AG09309 (cell line): ENCODE data around the gene PCDH9.

Source experiments
- DNase-seq: peaks from one replicate; pipeline ENCODE4 v3.0.0-alpha.2; 2010; ENCODE audit warnings: low read depth
- H3K4me3 ChIP-seq: 2 replicates; pipeline ENCODE4 v1.5.1; 2011; ENCODE audit warnings: mild to moderate bottlenecking, low read depth, low read length, moderate library complexity; ENCODE audit not compliant: control insufficient read depth
- CTCF ChIP-seq: IDR thresholded peaks from 2 replicates; pipeline ENCODE4 v1.5.1; 2011; ENCODE audit warnings: mild to moderate bottlenecking, low read depth, low read length, inconsistent platforms; ENCODE audit not compliant: insufficient read depth, control insufficient read depth; ENCODE audit errors: missing control alignments

Gene PCDH9

GRCh38 chr13:66339214-66339613 lies 890.9 kb downstream of the PCDH9 start:
- H3K4me3 ChIP-seq: no peak overlapping the region
- TF ChIP-seq CTCF: no peak
- DNase-seq: no peak

- no peak overlapping the region for H3K4me3 ChIP-seq
- no peak for DNase-seq
- TF ChIP-seq CTCF: no peak
These were observed 891.6 kb downstream of the PCDH9 start for GRCh38 chr13:66338542-66338941.

GRCh38 chr13:66335626-66336025 lies 894.5 kb downstream of the PCDH9 start:
- no peak for DNase-seq
- no peak for TF ChIP-seq CTCF
- no peak overlapping the region for H3K4me3 ChIP-seq

GRCh38 chr13:66329988-66330451 lies 900.1 kb downstream of the PCDH9 start:
- H3K4me3 ChIP-seq: no peak overlapping the region
- DNase-seq: no peak
- no peak for TF ChIP-seq CTCF

GRCh38 chr13:66328476-66328875 lies 901.7 kb downstream of the PCDH9 start:
- no peak for DNase-seq
- no peak for TF ChIP-seq CTCF
- no peak overlapping the region for H3K4me3 ChIP-seq

- no peak overlapping the region for H3K4me3 ChIP-seq
- TF ChIP-seq CTCF: no peak
- no peak for DNase-seq
These were observed 906.3 kb downstream of the PCDH9 start for GRCh38 chr13:66323745-66324347.
